ENCODE measurements around the gene ADAMTS12. TPM values are rescaled to one million over a fixed set of nuclear protein-coding genes. Genes with fewer than 3 reads are reported as not detected.

ADAMTS12 gene
- total and polyA plus RNA-seq, 10 of the 15 experiments (the other 5 are each of a cell fraction or from before 2014, with no cell fraction given) = 0.11 to 35.8 (median 20.7) TPM

DNA sequence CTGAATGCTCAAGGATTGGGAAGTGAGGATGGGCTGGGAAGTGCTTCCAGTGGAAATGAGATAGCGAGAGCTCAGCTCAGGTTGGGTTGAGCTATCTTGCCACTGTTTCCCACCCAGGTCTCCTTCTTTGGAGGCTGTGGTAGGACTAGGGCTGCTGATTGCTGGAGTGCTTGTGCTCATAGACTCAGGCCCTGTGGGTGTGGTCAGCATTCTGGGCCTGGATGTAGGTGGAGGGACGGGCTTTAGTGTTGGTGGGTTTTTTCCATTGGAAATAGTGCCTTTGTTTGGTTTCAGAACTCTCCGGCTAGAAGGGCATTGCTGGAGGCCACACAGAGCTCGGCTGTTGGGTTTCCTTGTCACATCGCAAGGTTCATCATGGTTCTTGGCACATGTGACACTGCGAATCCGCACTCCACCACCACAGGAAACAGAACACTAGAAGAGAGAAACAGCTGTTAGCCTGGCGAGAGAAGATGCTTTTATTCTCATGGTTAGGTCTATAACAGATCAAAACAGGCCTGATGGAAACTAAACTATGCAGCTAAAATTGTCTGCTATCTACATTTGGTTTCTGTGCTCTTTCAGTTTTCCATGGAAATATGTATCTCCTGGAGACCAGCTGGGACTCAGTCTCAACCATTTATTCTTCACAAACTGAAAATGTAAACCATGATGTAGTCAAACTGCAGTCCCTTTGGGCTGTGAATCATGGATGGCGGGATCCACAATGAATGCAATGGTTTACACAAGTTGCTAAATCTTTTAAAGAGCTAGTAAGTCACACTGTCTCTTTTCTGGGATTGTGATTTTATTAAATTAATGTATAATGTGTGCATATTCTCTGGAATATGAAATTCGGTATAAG is 314.8 kb downstream of the ADAMTS12 start (continued):
- no peak for TF ChIP-seq SREBF2 (IDR thresholded peaks at IDR 0.05; ENCODE audit: low read length)
- TF ChIP-seq SIN3A (IDR thresholded peaks at IDR 0.05; ENCODE audit: low read depth, low read length) = no peak
- TF ChIP-seq CBX3 (IDR thresholded peaks at IDR 0.05; ENCODE audit: borderline replicate concordance, low read depth) = no peak
- no peak for TF ChIP-seq EZH2 (IDR thresholded peaks at IDR 0.05; ENCODE audit: borderline replicate concordance, control insufficient read depth, low read depth, low read length)
- TF ChIP-seq RUNX3 (IDR thresholded peaks at IDR 0.05; ENCODE audit: low read length) = no peak
- no peak for TF ChIP-seq MXI1 (IDR thresholded peaks at IDR 0.05; ENCODE audit: low read depth, low read length)
- no peak for TF ChIP-seq GABPA (IDR thresholded peaks at IDR 0.05; ENCODE audit: low read depth)
- TF ChIP-seq CEBPB (IDR thresholded peaks at IDR 0.05; ENCODE audit: borderline replicate concordance in 1 of 2, low read depth in 2 of 2, low read length in 2 of 2) = no peak
- TF ChIP-seq, protein P1, sequence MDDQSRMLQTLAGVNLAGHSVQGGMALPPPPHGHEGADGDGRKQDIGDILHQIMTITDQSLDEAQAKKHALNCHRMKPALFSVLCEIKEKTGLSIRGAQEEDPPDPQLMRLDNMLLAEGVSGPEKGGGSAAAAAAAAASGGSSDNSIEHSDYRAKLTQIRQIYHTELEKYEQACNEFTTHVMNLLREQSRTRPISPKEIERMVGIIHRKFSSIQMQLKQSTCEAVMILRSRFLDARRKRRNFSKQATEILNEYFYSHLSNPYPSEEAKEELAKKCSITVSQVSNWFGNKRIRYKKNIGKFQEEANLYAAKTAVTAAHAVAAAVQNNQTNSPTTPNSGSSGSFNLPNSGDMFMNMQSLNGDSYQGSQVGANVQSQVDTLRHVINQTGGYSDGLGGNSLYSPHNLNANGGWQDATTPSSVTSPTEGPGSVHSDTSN (IDR thresholded peaks at IDR 0.05; ENCODE audit: insufficient replicate concordance, low read depth, low read length) = no peak
- no peak for TF ChIP-seq WRNIP1 (IDR thresholded peaks at IDR 0.05; ENCODE audit: borderline replicate concordance, low read depth, low read length)

DNA sequence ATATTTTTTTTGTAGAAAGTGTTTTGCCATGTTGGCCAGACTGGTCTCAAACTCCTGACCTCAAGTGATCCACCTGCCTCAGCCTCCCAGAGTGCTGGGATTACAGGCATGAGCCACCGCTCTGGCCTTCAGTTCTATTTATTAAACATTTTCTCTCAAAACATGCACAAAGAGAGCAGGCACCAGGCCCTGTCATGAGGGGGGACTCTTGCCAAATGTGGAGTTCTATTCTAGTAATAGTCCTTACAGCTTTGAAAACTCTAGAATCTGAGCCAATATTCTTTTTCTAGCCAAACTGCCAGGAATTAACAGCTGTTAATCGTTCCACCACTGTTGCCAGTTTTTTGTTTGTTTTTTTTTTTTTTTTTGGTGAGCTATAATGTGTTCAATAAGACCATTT is 326.5 kb downstream of the ADAMTS12 start:
- ATAC-seq = no peak
- Histone ChIP-seq H3K79me2 (ENCODE audit: control insufficient read depth, insufficient read depth, low read length) (no peaks in the 10 kb centered on the region), H3K27me3 (replicated peaks in 1 of 2; ENCODE audit: control insufficient read depth in 2 of 2, insufficient read depth in 2 of 2, low read length in 1 of 2) (no peaks in the 10 kb centered on the region), H4K20me1 (ENCODE audit: control insufficient read depth, insufficient read depth) (no peaks in the 10 kb centered on the region), H3K36me3 (ENCODE audit: control insufficient read depth in 2 of 2, insufficient read depth in 2 of 2, low read length in 1 of 2) (no peaks in the 10 kb centered on the region), H3K4me1 (ENCODE audit: control insufficient read depth, insufficient read depth, low read length) (no peaks in the 10 kb centered on the region), H3K27ac (ENCODE audit: control insufficient read depth, insufficient read depth) (no peak overlapping the region), H3K9me3 (replicated peaks; ENCODE audit: control insufficient read depth, insufficient read depth, low read length) (no peaks in the 10 kb centered on the region), H3K4me2 (ENCODE audit: control insufficient read depth, insufficient read depth) (no peak overlapping the region), H3K4me3 (no peak overlapping the region), H3K9ac (ENCODE audit: control insufficient read depth, insufficient read depth, low read length) (no peak overlapping the region), H2AFZ (ENCODE audit: control insufficient read depth, low read depth, low read length) (no peak overlapping the region)
- no peak for DNase-seq (ENCODE audit: low read depth, low spot score)
- BruUV-seq (replicated peaks) = no TSS peak
- peak; percentile 31 for FAIRE-seq
- CTCF ChIA-PET = no interaction called here
- intact Hi-C loops (cut with micrococcal nuclease; ENCODE audit: unreplicated experiment) = no loop called here
- WGBS (ENCODE audit: insufficient coverage, insufficient replicate concordance, low lambda C conversion rate, missing lambda C conversion rate) = 29% methylated on average over 2 of the region's 2 CpGs
- POLR2A ChIA-PET = interaction anchor here (0.7 kb wide), 1 partner anchor 312 kb away, joined by 7 read pairs; no protein-coding TSS in a partner anchor
- in situ Hi-C loops (cut with MboI) = no loop called here
- SMC1A ChIA-PET (ENCODE audit: uncharacterized antibody, unreplicated experiment) = interaction anchor here (2.2 kb wide), 1 partner anchor 12 kb away, joined by 7 read pairs; no protein-coding TSS in a partner anchor
- RAD21 ChIA-PET (ENCODE audit: unreplicated experiment) = no interaction called here
- TF ChIP-seq RCOR1 (conservative IDR thresholded peaks at IDR 0.05; ENCODE audit: low read depth, low read length) (no peak), MXI1 (IDR thresholded peaks at IDR 0.05; ENCODE audit: low read depth, low read length) (no peak), YBX1 (IDR thresholded peaks at IDR 0.05) (no peak), RELA (IDR thresholded peaks at IDR 0.05; ENCODE audit: borderline replicate concordance, partially characterized antibody) (no peak), BMI1 (IDR thresholded peaks at IDR 0.05; ENCODE audit: borderline replicate concordance) (no peak), MEF2A (IDR thresholded peaks at IDR 0.05; ENCODE audit: insufficient read depth, low read depth, low read length) (no peak), PAX5 (IDR thresholded peaks at IDR 0.05; ENCODE audit: borderline replicate concordance, low read depth, low read length) (no peak), ZBTB11 (CRISPR knock-in tag; IDR thresholded peaks at IDR 0.05) (no peak)
- TF ChIP-seq, protein P1 (IDR thresholded peaks at IDR 0.05; ENCODE audit: insufficient replicate concordance, low read depth, low read length) = no peak
